Body of pancreas (tissue), 4 donors: ENCODE data around the gene SEMA4D. TPM values are rescaled to one million over a fixed set of nuclear protein-coding genes. Genes with fewer than 3 reads are reported as not detected.
A peak's percentile ranks its signal among the peaks of the same experiment; 100 is the strongest.

Experiments
- ATAC-seq: fragments of 150-250 bp; one replicate; pipeline ENCODE4 v1.9.1; 2016
- DNase-seq, 4 donors: peaks; one replicate each; pipeline ENCODE4 v3.0.0-alpha.2; 2019
- H3K27ac ChIP-seq, 4 donors: fragments of 200-600 bp; sonication (generic); 1 replicate in 3 of 4; 2 replicates in 1 of 4; pipeline versions ENCODE4 v1.5.1 to v1.6.1; 2016 to 2019; ENCODE audit warnings: mild to moderate bottlenecking in 1 of 4, mixed read lengths in 1 of 4, moderate library complexity in 1 of 4
- H3K27me3 ChIP-seq, 2 donors: fragments of 200-600 bp; sonication (generic); one replicate each; pipeline ENCODE4 v1.6.0; 2016; ENCODE audit warnings: mild to moderate bottlenecking in 1 of 2
- H3K36me3 ChIP-seq, 2 donors: fragments of 200-600 bp; sonication (generic); replicated peaks in 1 of 2; 2 replicates each; pipeline ENCODE4 v1.5.1; 2016; ENCODE audit warnings: low read depth in 2 of 2; ENCODE audit not compliant: insufficient read depth in 1 of 2
- H3K4me1 ChIP-seq: fragments of 200-600 bp; sonication (generic); one replicate; pipeline ENCODE4 v1.6.0; 2016
- H3K4me3 ChIP-seq, 2 donors: fragments of 200-600 bp; sonication (generic); 1 replicate in 1 of 2; 2 replicates in 1 of 2; pipeline ENCODE4 v1.5.1; 2016 to 2019
- H3K9me3 ChIP-seq, 3 donors: fragments of 200-600 bp; sonication (generic); 1 replicate in 2 of 3; 2 replicates in 1 of 3; pipeline ENCODE4 v1.5.1; 2016
- POLR2A ChIP-seq, 3 donors: fragments of 450-650 bp; IDR thresholded peaks; one replicate each; pipeline ENCODE4 v1.6.1; 2016; ENCODE audit warnings: antibody characterized with exemption in 3 of 3, mild to moderate bottlenecking in 2 of 3
- WGBS, 2 donors: methylation state at CpG; one replicate each; pipeline ENCODE4 v1.1.5; 2017; 5-methylcytosine and 5-hydroxymethylcytosine counted together
- intact Hi-C: fragments of 100-400 bp; cut with DNase I; formaldehyde crosslinking; loops from one replicate; pipeline ENCODE4 v1.15.1; 2023
- total RNA-seq, 2 donors: library from RNA; depleted of rRNA; stranded (reverse); fragments of >200 nt; gene quantifications; one replicate each; pipeline ENCODE4 v1.1.0, GENCODE V29; 2016
- TF ChIP-seq, protein P1 (sequence below), 7 experiments: fragments of 450-650 bp in 4 of 7; fragments of 200-600 bp in 3 of 7; sonication (generic) in 3 of 7; IDR thresholded peaks; one replicate each; pipeline ENCODE4 v1.5.1; 2016 to 2019; ENCODE audit warnings: antibody characterized with exemption in 7 of 7

SEMA4D gene
- total RNA-seq, 2 donors from 2014 or later, result 15.6 to 18.1 TPM

DNA sequence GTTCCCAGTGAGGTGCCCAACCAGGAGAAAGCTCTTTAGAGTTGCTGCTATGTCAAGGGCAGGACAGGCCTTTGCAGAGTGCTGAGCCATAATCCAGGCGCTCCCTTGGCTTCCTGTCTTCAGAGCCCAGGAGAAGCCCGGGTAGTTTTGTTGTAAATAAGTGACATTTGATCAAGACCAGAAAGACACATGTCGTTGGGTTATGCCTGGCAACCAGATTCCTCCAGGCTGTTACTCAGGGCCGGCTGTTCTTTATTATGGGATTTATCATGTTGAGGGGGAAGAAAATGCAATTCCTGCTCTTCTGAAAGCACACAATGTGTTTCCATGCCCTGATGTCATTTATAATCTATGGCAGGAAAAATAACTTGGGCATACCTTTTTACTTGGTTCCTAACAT, 39.3 kb upstream of the SEMA4D start:
- WGBS, 2 donors, result 76 to 93% methylated on average over 3 to 4 of the region's 4 CpGs
- H3K27ac ChIP-seq, result no peak overlapping the region
- ATAC-seq, result no peak

DNA sequence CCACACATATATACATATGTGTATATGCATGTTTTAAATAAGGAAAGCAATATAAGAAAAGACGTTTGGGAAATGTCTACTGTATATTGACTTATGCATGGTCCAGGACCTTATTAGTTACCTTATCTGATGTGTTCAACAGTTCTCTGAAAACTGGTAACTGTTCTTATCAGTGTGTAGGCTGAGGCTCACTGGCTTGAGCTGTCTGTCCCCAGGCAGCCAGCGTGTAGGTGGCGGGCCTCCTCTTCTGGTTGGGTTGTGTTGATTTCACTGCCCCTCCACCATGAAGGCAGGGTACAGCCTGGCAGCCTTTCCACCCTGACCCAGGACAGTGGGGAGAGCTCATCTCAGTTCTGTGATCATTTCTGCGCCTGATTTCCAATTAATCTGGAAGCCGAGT, 38.7 kb upstream of the SEMA4D start:
- TF ChIP-seq, protein P1, sequence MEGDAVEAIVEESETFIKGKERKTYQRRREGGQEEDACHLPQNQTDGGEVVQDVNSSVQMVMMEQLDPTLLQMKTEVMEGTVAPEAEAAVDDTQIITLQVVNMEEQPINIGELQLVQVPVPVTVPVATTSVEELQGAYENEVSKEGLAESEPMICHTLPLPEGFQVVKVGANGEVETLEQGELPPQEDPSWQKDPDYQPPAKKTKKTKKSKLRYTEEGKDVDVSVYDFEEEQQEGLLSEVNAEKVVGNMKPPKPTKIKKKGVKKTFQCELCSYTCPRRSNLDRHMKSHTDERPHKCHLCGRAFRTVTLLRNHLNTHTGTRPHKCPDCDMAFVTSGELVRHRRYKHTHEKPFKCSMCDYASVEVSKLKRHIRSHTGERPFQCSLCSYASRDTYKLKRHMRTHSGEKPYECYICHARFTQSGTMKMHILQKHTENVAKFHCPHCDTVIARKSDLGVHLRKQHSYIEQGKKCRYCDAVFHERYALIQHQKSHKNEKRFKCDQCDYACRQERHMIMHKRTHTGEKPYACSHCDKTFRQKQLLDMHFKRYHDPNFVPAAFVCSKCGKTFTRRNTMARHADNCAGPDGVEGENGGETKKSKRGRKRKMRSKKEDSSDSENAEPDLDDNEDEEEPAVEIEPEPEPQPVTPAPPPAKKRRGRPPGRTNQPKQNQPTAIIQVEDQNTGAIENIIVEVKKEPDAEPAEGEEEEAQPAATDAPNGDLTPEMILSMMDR (IDR thresholded peaks at IDR 0.05), result no peak
- no peak for TF ChIP-seq POLR2A (IDR thresholded peaks at IDR 0.05)
- DNase-seq (no peak), ATAC-seq (no peak)
- intact Hi-C loops, result no loop called here
- H3K27ac ChIP-seq, result no peak overlapping the region
- no peaks in the 10 kb centered on the region for H3K36me3 ChIP-seq
- H3K9me3 ChIP-seq, result no peaks in the 10 kb centered on the region
- no peak overlapping the region for H3K4me3 ChIP-seq
- no peaks in the 10 kb centered on the region for H3K27me3 ChIP-seq
- H3K4me1 ChIP-seq, result peaks cover 14% of the 10 kb centered on the region
- WGBS, 2 donors, result 71 to 80% methylated on average over 5 of the region's 5 CpGs

More for the DNA sequence above, 39.3 kb upstream of the SEMA4D start:
- H3K27me3 ChIP-seq, result no peaks in the 10 kb centered on the region
- peaks cover 14% of the 10 kb centered on the region for H3K4me1 ChIP-seq
- TF ChIP-seq, protein P1 (IDR thresholded peaks at IDR 0.05), result no peak
- no peak for TF ChIP-seq POLR2A (IDR thresholded peaks at IDR 0.05)
- no peak overlapping the region for H3K4me3 ChIP-seq
- no peaks in the 10 kb centered on the region for H3K9me3 ChIP-seq
- no peaks in the 10 kb centered on the region for H3K36me3 ChIP-seq
- intact Hi-C loops, result no loop called here
- no peak for DNase-seq

DNA sequence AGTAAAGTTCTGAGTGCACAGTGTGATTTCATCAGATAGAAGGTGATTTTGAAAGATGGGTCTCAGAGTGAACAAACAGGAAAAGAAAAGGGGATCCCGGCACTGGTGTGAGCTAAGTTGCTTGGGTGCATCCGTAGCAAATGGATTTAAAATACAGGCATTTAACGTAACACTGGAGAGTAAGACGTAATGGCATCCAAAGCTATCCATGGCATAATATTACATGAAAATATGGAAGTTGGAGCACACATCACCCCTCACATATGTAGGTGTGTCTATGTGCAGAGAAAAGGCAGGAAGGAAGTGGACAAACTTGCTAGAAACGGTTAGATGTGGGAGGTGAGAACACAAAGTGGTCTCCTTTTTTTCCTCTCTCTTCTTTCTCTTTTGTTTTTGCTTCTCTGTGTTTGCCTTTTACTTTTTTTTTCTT, 38.2 kb upstream of the SEMA4D start:
- WGBS, 2 donors, result 58 to 83% methylated on average over 5 of the region's 5 CpGs
- intact Hi-C loops, result no loop called here
- Histone ChIP-seq H3K27ac (no peak overlapping the region), H3K4me3 (no peak overlapping the region), H3K9me3 (no peaks in the 10 kb centered on the region), H3K27me3 (no peaks in the 10 kb centered on the region), H3K36me3 (no peaks in the 10 kb centered on the region), H3K4me1 (peaks cover 14% of the 10 kb centered on the region)
- no peak for TF ChIP-seq POLR2A (IDR thresholded peaks at IDR 0.05)
- TF ChIP-seq, protein P1 (IDR thresholded peaks at IDR 0.05), result no peak
- DNase-seq, result no peak
- ATAC-seq, result no peak

DNA sequence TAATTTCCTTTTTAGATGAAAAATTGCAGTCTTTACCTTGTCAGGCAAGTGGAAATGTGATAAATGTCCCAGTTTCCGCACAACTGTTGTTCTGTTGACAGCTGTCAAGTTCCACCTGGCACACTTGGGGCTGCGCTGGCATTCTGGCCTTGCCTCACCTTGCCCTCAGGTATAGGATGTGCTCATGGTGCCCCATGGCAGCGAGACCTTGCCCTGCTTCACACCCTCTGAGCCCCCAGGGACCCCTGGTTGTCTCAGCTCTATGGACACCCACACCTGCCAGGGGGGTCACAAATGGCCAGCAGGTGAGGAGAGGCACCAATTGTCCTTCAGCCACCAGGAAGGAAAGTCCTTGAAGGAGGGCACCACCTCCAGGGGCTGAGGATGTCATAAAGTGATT, 37.5 kb upstream of the SEMA4D start:
- peaks cover 14% of the 10 kb centered on the region for H3K4me1 ChIP-seq
- 87 to 92% methylated on average over 3 of the region's 3 CpGs for WGBS, 2 donors
- no peak overlapping the region for H3K4me3 ChIP-seq
- H3K36me3 ChIP-seq, result no peaks in the 10 kb centered on the region
- intact Hi-C loops, result no loop called here
- ATAC-seq (no peak), DNase-seq (no peak)
- H3K9me3 ChIP-seq, result no peaks in the 10 kb centered on the region
- TF ChIP-seq, protein P1 (IDR thresholded peaks at IDR 0.05), result no peak
- no peak for TF ChIP-seq POLR2A (IDR thresholded peaks at IDR 0.05)
- H3K27ac ChIP-seq, result no peak overlapping the region
- no peaks in the 10 kb centered on the region for H3K27me3 ChIP-seq

DNA sequence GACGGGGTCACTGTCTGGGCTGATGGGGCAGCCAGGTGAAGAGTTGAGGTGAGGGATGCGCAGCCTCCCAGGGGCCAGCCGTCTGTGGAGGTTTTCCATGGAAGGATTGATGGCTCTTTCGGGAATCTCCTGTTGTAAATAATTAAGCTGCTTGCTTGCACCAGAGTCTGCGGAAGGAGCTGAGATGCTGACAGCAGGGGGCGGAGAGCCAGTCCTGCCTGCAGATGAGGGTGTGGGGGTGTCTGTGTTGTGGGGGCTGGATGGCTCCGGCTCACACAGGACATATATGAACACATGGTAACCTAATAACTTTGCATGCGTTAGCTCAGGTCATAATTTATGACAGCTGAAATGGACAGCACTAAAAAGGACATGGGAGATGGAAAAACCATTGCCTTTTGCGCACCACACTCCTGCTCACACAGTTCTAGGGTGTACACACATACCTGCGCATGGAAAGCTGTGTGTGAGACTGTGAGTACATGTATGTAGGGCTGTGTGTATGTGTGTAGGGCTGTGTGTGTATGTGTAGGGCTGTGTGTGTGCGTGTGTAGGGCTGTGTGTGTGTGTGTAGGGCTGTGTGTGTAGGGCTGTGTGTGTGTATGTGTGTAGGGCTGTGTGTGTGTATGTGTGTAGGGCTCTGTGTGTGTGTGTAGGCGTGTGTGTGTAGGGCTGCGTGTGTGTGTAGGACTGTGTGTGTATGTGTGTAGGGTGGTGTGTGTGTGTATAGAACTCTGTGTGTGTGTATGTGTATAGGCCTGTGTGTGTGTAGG, 36.8 kb upstream of the SEMA4D start:
- H3K9me3 ChIP-seq, result no peaks in the 10 kb centered on the region
- intact Hi-C loops, result no loop called here
- DNase-seq (no peak), ATAC-seq (no peak)
- peak overlapping the region in 2 of 4 donors; percentile 7 to 64 for H3K27ac ChIP-seq
- H3K4me3 ChIP-seq, result no peak overlapping the region
- no peaks in the 10 kb centered on the region for H3K36me3 ChIP-seq
- TF ChIP-seq, protein P1 (IDR thresholded peaks at IDR 0.05), result peak in 1 of 7 experiments; percentile 4
- no peak for TF ChIP-seq POLR2A (IDR thresholded peaks at IDR 0.05)
- H3K27me3 ChIP-seq, result no peaks in the 10 kb centered on the region
- peaks cover 14% of the 10 kb centered on the region for H3K4me1 ChIP-seq
- WGBS, 2 donors, result 61% methylated on average over 13 of the region's 13 CpGs
